AG09319 (cell line): Measurements from ENCODE around the gene KRT15.

ENCODE experiments used
- DNase-seq: peaks from one replicate; pipeline ENCODE4 v3.0.0-alpha.2; 2010; ENCODE audit warnings: low read depth; ENCODE audit errors: extremely low read depth
- CTCF ChIP-seq: IDR thresholded peaks from 2 replicates; pipeline ENCODE4 v1.5.1; 2011; ENCODE audit warnings: low read depth, mild to moderate bottlenecking, inconsistent platforms, low read length, moderate library complexity

Gene KRT15

GRCh38 chr17:41500131-41500911, 18.4 kb downstream of the KRT15 start:
- no peak for TF ChIP-seq CTCF
- DNase-seq, result no peak

GRCh38 chr17:41499714-41500113, 19.0 kb downstream of the KRT15 start:
- no peak for TF ChIP-seq CTCF
- DNase-seq, result no peak

GRCh38 chr17:41498276-41498675, 20.4 kb downstream of the KRT15 start:
- no peak for DNase-seq
- TF ChIP-seq CTCF, result no peak

- peak; percentile 54 for DNase-seq
Measured at GRCh38 chr17:41496803-41497484, 21.7 kb downstream of the KRT15 start.

GRCh38 chr17:41494524-41494923, 24.2 kb downstream of the KRT15 start:
- no peak for TF ChIP-seq CTCF
- DNase-seq, result no peak

More at GRCh38 chr17:41496803-41497484, 21.7 kb downstream of the KRT15 start:
- peak; percentile 74 for TF ChIP-seq CTCF

- DNase-seq, result no peak
- TF ChIP-seq CTCF, result no peak
Measured at GRCh38 chr17:41492771-41493170, 25.9 kb downstream of the KRT15 start.

GRCh38 chr17:41492351-41492750, 26.3 kb downstream of the KRT15 start:
- TF ChIP-seq CTCF, result no peak
- DNase-seq, result no peak
